SK-N-SH (cell line): ENCODE measurements around the gene RAB38. TPM values are rescaled to one million over a fixed set of nuclear protein-coding genes. Genes with fewer than 3 reads are reported as not detected.

ENCODE experiments used
- CTCF ChIA-PET: fragments of 300-600, 350-600 bp; formaldehyde crosslinking; extraction: SDS; loops from one replicate; lab custom pipeline; 2021; lab: Yijun Ruan, JAX
- POLR2A ChIA-PET: fragments of 350-600 bp; sonication (Branson Sonifier 250); formaldehyde crosslinking; extraction: SDS; loops from one replicate; lab custom pipeline; 2020; ENCODE audit warnings: antibody characterized with exemption, inconsistent platforms; lab: Yijun Ruan, JAX
- DNase-seq: peaks from one replicate; pipeline ENCODE4 v3.0.0; 2012
- H2AFZ ChIP-seq: fragments of 200-600 bp; sonication (generic); 2 replicates; pipeline ENCODE4 v1.8.1; 2016; ENCODE audit warnings: antibody characterized with exemption, mild to moderate bottlenecking, low read depth
- H3F3A ChIP-seq: fragments of 200-600 bp; sonication (generic); replicated peaks from 2 replicates; pipeline ENCODE3; 2016; ENCODE audit warnings: antibody characterized with exemption, mild to moderate bottlenecking; ENCODE audit not compliant: insufficient read depth
- H3K27ac ChIP-seq, 2 experiments: fragments of 200-500 bp in 1 of 2; fragments of 200-600 bp in 1 of 2; sonication (Bioruptor generic) in 1 of 2; sonication (generic), shearing (Covaris generic) in 1 of 2; 2 replicates each; pipeline versions ENCODE4 v1.5.1 to v1.6.1; 2014 to 2016; ENCODE audit warnings: low read depth in 2 of 2, inconsistent platforms in 1 of 2, low read length in 1 of 2, mild to moderate bottlenecking in 1 of 2, mixed read lengths in 1 of 2
- H3K27me3 ChIP-seq: fragments of 200-600 bp; sonication (generic), shearing (Covaris generic); 2 replicates; pipeline ENCODE4 v1.6.1; 2016; ENCODE audit warnings: mixed run types; ENCODE audit not compliant: insufficient read depth
- H3K36me3 ChIP-seq, 2 experiments: fragments of 200-500 bp in 1 of 2; fragments of 200-600 bp in 1 of 2; sonication (Bioruptor generic) in 1 of 2; sonication (generic) in 1 of 2; replicated peaks in 1 of 2; 2 replicates each; pipeline versions ENCODE3 to v1.5.1; 2014 to 2016; ENCODE audit warnings: low read length in 1 of 2, mild to moderate bottlenecking in 1 of 2; ENCODE audit not compliant: insufficient read depth in 2 of 2, control insufficient read depth in 1 of 2
- H3K4me1 ChIP-seq, 2 experiments: fragments of 200-500 bp in 1 of 2; fragments of 200-600 bp in 1 of 2; sonication (Bioruptor generic) in 1 of 2; sonication (generic), shearing (Covaris generic) in 1 of 2; 2 replicates each; pipeline versions ENCODE4 v1.5.1 to v1.6.1; 2014 to 2016; ENCODE audit warnings: low read depth in 1 of 2, low read length in 1 of 2, mixed run types in 1 of 2; ENCODE audit not compliant: insufficient read depth in 2 of 2, control insufficient read depth in 1 of 2
- H3K4me2 ChIP-seq: fragments of 200-600 bp; sonication (generic), shearing (Covaris generic); 2 replicates; pipeline ENCODE4 v1.6.1; 2017; ENCODE audit warnings: mixed run types
- H3K4me3 ChIP-seq, 2 experiments: fragments of 200-500 bp in 1 of 2; fragments of 200-600 bp in 1 of 2; sonication (Bioruptor generic) in 1 of 2; sonication (generic), shearing (Covaris generic) in 1 of 2; 2 replicates each; pipeline versions ENCODE4 v1.5.1 to v1.8.1; 2014 to 2016; ENCODE audit warnings: low read depth in 2 of 2, inconsistent platforms in 1 of 2, low read length in 1 of 2, mild to moderate bottlenecking in 1 of 2, mixed read lengths in 1 of 2, moderate library complexity in 1 of 2
- H3K79me2 ChIP-seq: fragments of 200-600 bp; sonication (generic); 2 replicates; pipeline ENCODE4 v1.8.1; 2017; ENCODE audit warnings: mild to moderate bottlenecking; ENCODE audit not compliant: insufficient read depth
- H3K9ac ChIP-seq: fragments of 200-600 bp; sonication (generic); 2 replicates; pipeline ENCODE4 v1.6.1; 2017; ENCODE audit warnings: mixed run types
- H3K9me2 ChIP-seq: fragments of 200-600 bp; sonication (generic); 2 replicates; pipeline ENCODE4 v1.6.1; 2017; ENCODE audit warnings: mixed run types
- H3K9me3 ChIP-seq: fragments of 200-600 bp; sonication (generic); 2 replicates; pipeline ENCODE4 v1.6.1; 2017; ENCODE audit warnings: mixed run types, mild to moderate bottlenecking, moderate library complexity
- H4K20me1 ChIP-seq: fragments of 200-600 bp; sonication (generic); 2 replicates; pipeline ENCODE4 v1.6.1; 2017; ENCODE audit warnings: mild to moderate bottlenecking, mixed run types; ENCODE audit not compliant: insufficient read depth
- EP300 ChIP-seq, 2 experiments: IDR thresholded peaks; 2 replicates each; pipeline versions ENCODE4 v1.4.0 to v1.6.1; 2012; ENCODE audit warnings: borderline replicate concordance in 1 of 2, low read depth in 1 of 2, low read length in 1 of 2
- FOSL2 ChIP-seq: IDR thresholded peaks from 2 replicates; pipeline ENCODE4 v1.4.0; 2012; ENCODE audit warnings: low read depth, mild to moderate bottlenecking, moderate library complexity, borderline replicate concordance
- FOXM1 ChIP-seq: IDR thresholded peaks from 2 replicates; pipeline ENCODE4 v1.4.0; 2012; ENCODE audit warnings: low read depth, mild to moderate bottlenecking
- GATA2 ChIP-seq: sonication (generic); formaldehyde crosslinking; IDR thresholded peaks from 2 replicates; pipeline ENCODE4 v1.5.0; 2020; ENCODE audit warnings: mild to moderate bottlenecking, missing genetic modification reagents
- IRF3 ChIP-seq: fragments of 150-350 bp; IDR thresholded peaks from 2 replicates; pipeline ENCODE4 v1.6.1; 2016; ENCODE audit warnings: mild to moderate bottlenecking, low read depth, low read length
- MAX ChIP-seq: IDR thresholded peaks from 2 replicates; pipeline ENCODE4 v1.4.0; 2012; ENCODE audit warnings: low read depth
- MEF2A ChIP-seq: IDR thresholded peaks from 2 replicates; pipeline ENCODE4 v1.4.0; 2012; ENCODE audit warnings: low read depth, borderline replicate concordance
- MXI1 ChIP-seq: IDR thresholded peaks from 2 replicates; pipeline ENCODE4 v1.6.1; 2012; ENCODE audit warnings: mild to moderate bottlenecking, low read depth, low read length, improper control_type of control experiment
- NFIC ChIP-seq: IDR thresholded peaks from 2 replicates; pipeline ENCODE4 v1.4.0; 2012; ENCODE audit warnings: borderline replicate concordance
- PBX3 ChIP-seq: IDR thresholded peaks from 2 replicates; pipeline ENCODE4; 2012
- POLR2AphosphoS5 ChIP-seq: IDR thresholded peaks from 2 replicates; pipeline ENCODE4 v1.6.1; 2012; ENCODE audit warnings: low read depth, low read length
- RXRA ChIP-seq: IDR thresholded peaks from 2 replicates; pipeline ENCODE4 v1.4.0; 2012; ENCODE audit warnings: low read depth, mild to moderate bottlenecking, borderline replicate concordance
- SIN3A ChIP-seq: IDR thresholded peaks from 2 replicates; pipeline ENCODE4 v1.6.1; 2012; ENCODE audit warnings: low read depth, mild to moderate bottlenecking, low read length, moderate library complexity, borderline replicate concordance
- SMC3 ChIP-seq: IDR thresholded peaks from 2 replicates; pipeline ENCODE4 v1.6.1; 2012; ENCODE audit warnings: low read depth, low read length, improper control_type of control experiment
- TAF1 ChIP-seq: IDR thresholded peaks from 2 replicates; pipeline ENCODE4 v1.6.1; 2012; ENCODE audit warnings: low read depth, mild to moderate bottlenecking, low read length, moderate library complexity, borderline replicate concordance
- TCF12 ChIP-seq: IDR thresholded peaks from 2 replicates; pipeline ENCODE4 v1.4.0; 2012
- USF2 ChIP-seq: fragments of 150-350 bp; IDR thresholded peaks from 2 replicates; pipeline ENCODE4 v1.6.1; 2017; ENCODE audit warnings: antibody characterized with exemption, low read length, low read depth, borderline replicate concordance
- WGBS: methylation state at CpG from one replicate; pipeline ENCODE4 v1.1.6; 2017; ENCODE audit warnings: low lambda C conversion rate; 5-methylcytosine and 5-hydroxymethylcytosine counted together
- polyA plus RNA-seq, 3 experiments: library from polyadenylated mRNA; depleted of rRNA; stranded (reverse); fragments of >200 nt; gene quantifications; 2 replicates each; pipeline ENCODE4 v1.2.3, GENCODE V29; 2012

RAB38 gene
- polyA plus RNA-seq, 1 of the 3 experiments (the other 2 are of a cell fraction), result 0.66 TPM

GRCh38 chr11:88100151-88100550 is 75.1 kb downstream of the RAB38 start:
- no peak overlapping the region for H3K27ac ChIP-seq
- H3K36me3 ChIP-seq, result no peaks in the 10 kb centered on the region
- H2AFZ ChIP-seq, result no peak overlapping the region
- H3K79me2 ChIP-seq, result no peaks in the 10 kb centered on the region
- no peaks in the 10 kb centered on the region for H4K20me1 ChIP-seq
- H3K27me3 ChIP-seq, result no peaks in the 10 kb centered on the region; the same call in 1 of the 2 replicates
- TF ChIP-seq FOSL2, result no peak
- TF ChIP-seq SIN3A, result no peak
- no peak for TF ChIP-seq USF2
- TF ChIP-seq MAX, result no peak
- TF ChIP-seq RXRA, result no peak
- no peak for TF ChIP-seq EP300 (IDR thresholded peaks at IDR 0.05; ENCODE audit: borderline replicate concordance in 1 of 2, low read depth in 1 of 2, low read length in 1 of 2)
- TF ChIP-seq GATA2 (CRISPR knock-in tag), result no peak
- TF ChIP-seq FOXM1, result no peak
- TF ChIP-seq TCF12, result no peak
- no peak for TF ChIP-seq PBX3
- no peaks in the 10 kb centered on the region for H3K9me2 ChIP-seq
- H3F3A ChIP-seq, result no peaks in the 10 kb centered on the region
- 24% methylated on average over 6 of the region's 6 CpGs for WGBS
- ChIA-PET CTCF (no interaction called here), POLR2A (no interaction called here)
- H3K4me1 ChIP-seq, result no peaks in the 10 kb centered on the region; a peak in 1 of 4 replicates
- no peak overlapping the region for H3K9ac ChIP-seq
- no peak for DNase-seq
- no peak overlapping the region for H3K4me2 ChIP-seq
- no peaks in the 10 kb centered on the region for H3K9me3 ChIP-seq
- H3K4me3 ChIP-seq, result no peak overlapping the region

GRCh38 chr11:88098289-88098688 is 77.0 kb downstream of the RAB38 start:
- Histone ChIP-seq H3K4me1 (no peaks in the 10 kb centered on the region; a peak in 1 of 4 replicates), H2AFZ (no peak overlapping the region), H3K9me2 (no peaks in the 10 kb centered on the region), H3F3A (no peaks in the 10 kb centered on the region), H3K9ac (no peak overlapping the region), H3K79me2 (no peaks in the 10 kb centered on the region), H3K9me3 (no peaks in the 10 kb centered on the region), H3K36me3 (no peaks in the 10 kb centered on the region)
- DNase-seq, result no peak
- CTCF ChIA-PET, result interaction anchor here (0.6 to 1.1 kb wide), 2 partner anchors 16 to 44 kb away, joined by 3 to 4 read pairs; no protein-coding TSS in a partner anchor
- TF ChIP-seq EP300 (IDR thresholded peaks at IDR 0.05; ENCODE audit: borderline replicate concordance in 1 of 2, low read depth in 1 of 2, low read length in 1 of 2), result no peak
- TF ChIP-seq MXI1, result no peak
- TF ChIP-seq IRF3, result no peak
- no peak for TF ChIP-seq NFIC
- TF ChIP-seq POLR2AphosphoS5, result no peak
- TF ChIP-seq MEF2A, result no peak
- no peak for TF ChIP-seq SMC3
- TF ChIP-seq TAF1, result no peak
- TF ChIP-seq, all 33 proteins: peak for 0
- Histone ChIP-seq H3K4me3 (no peak overlapping the region), H4K20me1 (no peaks in the 10 kb centered on the region), H3K27me3 (no peaks in the 10 kb centered on the region; the same call in 1 of the 2 replicates), H3K4me2 (no peak overlapping the region), H3K27ac (no peak overlapping the region)
- POLR2A ChIA-PET, result no interaction called here
